Sigmoid colon (tissue), 7 donors: Measurements from ENCODE around the gene MAD1L1. TPM values are rescaled to one million over a fixed set of nuclear protein-coding genes. Genes with fewer than 3 reads are reported as not detected.

ENCODE experiments used
- DNase-seq: peaks from one replicate; pipeline ENCODE4 v3.0.0-alpha.2; 2019
- H3K27ac ChIP-seq, 4 donors: fragments of 200-600 bp; sonication (generic); one replicate each; pipeline ENCODE4 v1.5.1; 2016 to 2019; ENCODE audit warnings: mild to moderate bottlenecking in 1 of 4
- H3K27me3 ChIP-seq, 3 donors: fragments of 200-600 bp; sonication (generic); one replicate each; pipeline ENCODE4 v1.5.1; 2019; ENCODE audit warnings: mild to moderate bottlenecking in 1 of 3
- H3K36me3 ChIP-seq, 4 donors: fragments of 200-600 bp; sonication (generic); one replicate each; pipeline ENCODE4 v1.5.1; 2016 to 2019
- H3K4me1 ChIP-seq, 4 donors: fragments of 200-600 bp; sonication (generic); one replicate each; pipeline ENCODE4 v1.5.1; 2017 to 2019
- H3K4me3 ChIP-seq, 4 donors: fragments of 200-600 bp; sonication (generic); one replicate each; pipeline ENCODE4 v1.5.1; 2017 to 2019; ENCODE audit warnings: mild to moderate bottlenecking in 2 of 4, moderate library complexity in 1 of 4
- H3K9me3 ChIP-seq, 4 donors: fragments of 200-600 bp in 3 of 4; sonication (generic) in 3 of 4; one replicate each; pipeline versions ENCODE4 v1.5.1 to v1.6.1; 2013 to 2019
- CTCF ChIP-seq, 4 experiments: fragments of 450-650 bp in 3 of 4; fragments of 200-600 bp in 1 of 4; IDR thresholded peaks; one replicate each; pipeline ENCODE4 v1.5.1; 2016 to 2019; ENCODE audit warnings: antibody characterized with exemption in 4 of 4, mild to moderate bottlenecking in 3 of 4, moderate library complexity in 2 of 4
- EP300 ChIP-seq, 4 donors: sonication (generic); formaldehyde crosslinking; IDR thresholded peaks; one replicate each; pipeline ENCODE4 v1.6.1; 2017; ENCODE audit warnings: antibody characterized with exemption in 4 of 4
- POLR2A ChIP-seq, 2 donors: fragments of 450-650 bp; IDR thresholded peaks; one replicate each; pipeline ENCODE4 v1.6.1; 2016; ENCODE audit warnings: antibody characterized with exemption in 2 of 2, mild to moderate bottlenecking in 2 of 2, moderate library complexity in 2 of 2
- POLR2AphosphoS5 ChIP-seq, 4 donors: sonication (generic); formaldehyde crosslinking; IDR thresholded peaks; one replicate each; pipeline ENCODE4 v1.6.1; 2017; ENCODE audit warnings: antibody characterized with exemption in 4 of 4
- WGBS, 2 donors: extraction: QIAGEN DNeasy Blood & Tissue Kit; methylation state at CpG; one replicate each; pipeline ENCODE4 v1.1.7; 2013; 5-methylcytosine and 5-hydroxymethylcytosine counted together
- intact Hi-C: fragments of 100-400 bp; cut with DNase I; formaldehyde crosslinking; loops from one replicate; pipeline ENCODE4 v1.15.1; 2023
- polyA plus RNA-seq, 3 donors: library from polyadenylated mRNA; stranded (reverse); fragments of 200-250 nt; gene quantifications; one replicate each; pipeline ENCODE4 v1.2.3, GENCODE V29; 2013
- total RNA-seq, 4 donors: library from RNA; depleted of rRNA; stranded (reverse); fragments of >200 nt; gene quantifications; one replicate each; pipeline ENCODE4 v1.1.0, GENCODE V29; 2016
- donor health status: healthy with polysubstance abuse.
- donor health status: Bipolar disorder and iron deficiency.
- donor health status: healthy.

Gene MAD1L1
- total and polyA plus RNA-seq, 7 donors, result 10.2 to 38.4 (median 20.6) TPM

- Histone ChIP-seq H3K27ac (no peak overlapping the region), H3K27me3 (no peaks in the 10 kb centered on the region), H3K36me3 (no peaks in the 10 kb centered on the region), H3K4me1 (no peaks in the 10 kb centered on the region), H3K9me3 (no peaks in the 10 kb centered on the region), H3K4me3 (no peak overlapping the region)
- DNase-seq, result peak; percentile 55
- intact Hi-C loops, result no loop called here
- 93 to 94% methylated on average over 26 of the region's 26 CpGs for WGBS, 2 donors
- TF ChIP-seq POLR2AphosphoS5 (IDR thresholded peaks at IDR 0.05) (no peak), CTCF (IDR thresholded peaks at IDR 0.05) (no peak), EP300 (IDR thresholded peaks at IDR 0.05) (no peak), POLR2A (IDR thresholded peaks at IDR 0.05) (no peak)
Measured at GRCh38 chr7:1851721-1852516, 380.8 kb downstream of the MAD1L1 start.

DNA sequence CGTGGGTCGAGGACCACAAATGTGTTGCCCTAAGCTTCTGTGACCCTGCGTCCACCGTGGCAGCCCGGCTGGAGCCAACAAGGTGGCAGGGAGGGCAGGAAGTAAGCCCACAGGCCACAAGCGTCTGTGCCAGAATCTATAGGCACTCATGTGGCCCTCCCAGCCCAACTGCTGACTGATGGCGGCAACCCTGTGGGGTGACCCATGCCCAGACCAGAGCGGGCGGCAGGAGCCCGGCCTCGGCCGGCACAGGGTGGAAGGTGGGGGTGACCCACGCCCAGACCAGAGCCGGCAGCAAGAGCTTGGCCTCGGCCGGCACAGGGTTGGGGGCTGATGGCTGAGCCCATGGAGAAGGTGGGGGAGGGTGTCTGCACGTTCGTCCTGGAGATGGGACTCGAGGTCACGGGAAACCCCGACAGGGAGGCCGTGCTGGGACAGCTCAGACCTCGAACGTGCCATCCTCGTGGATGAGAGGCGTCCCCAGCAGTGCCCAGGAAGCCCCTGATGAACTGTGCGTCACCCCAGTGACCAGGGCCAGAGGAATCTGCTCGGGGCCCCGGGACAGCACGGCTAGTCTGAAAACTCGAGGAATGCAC, 381.7 kb downstream of the MAD1L1 start:
- Histone ChIP-seq H3K27ac (no peak overlapping the region), H3K4me3 (no peak overlapping the region), H3K4me1 (no peaks in the 10 kb centered on the region), H3K36me3 (no peaks in the 10 kb centered on the region), H3K27me3 (no peaks in the 10 kb centered on the region), H3K9me3 (no peaks in the 10 kb centered on the region)
- intact Hi-C loops, result no loop called here
- WGBS, 2 donors, result 92 to 93% methylated on average over 31 of the region's 31 CpGs
- TF ChIP-seq EP300 (IDR thresholded peaks at IDR 0.05) (no peak), POLR2AphosphoS5 (IDR thresholded peaks at IDR 0.05) (no peak), POLR2A (IDR thresholded peaks at IDR 0.05) (no peak), CTCF (IDR thresholded peaks at IDR 0.05) (no peak)
- peak; percentile 56 for DNase-seq

DNA sequence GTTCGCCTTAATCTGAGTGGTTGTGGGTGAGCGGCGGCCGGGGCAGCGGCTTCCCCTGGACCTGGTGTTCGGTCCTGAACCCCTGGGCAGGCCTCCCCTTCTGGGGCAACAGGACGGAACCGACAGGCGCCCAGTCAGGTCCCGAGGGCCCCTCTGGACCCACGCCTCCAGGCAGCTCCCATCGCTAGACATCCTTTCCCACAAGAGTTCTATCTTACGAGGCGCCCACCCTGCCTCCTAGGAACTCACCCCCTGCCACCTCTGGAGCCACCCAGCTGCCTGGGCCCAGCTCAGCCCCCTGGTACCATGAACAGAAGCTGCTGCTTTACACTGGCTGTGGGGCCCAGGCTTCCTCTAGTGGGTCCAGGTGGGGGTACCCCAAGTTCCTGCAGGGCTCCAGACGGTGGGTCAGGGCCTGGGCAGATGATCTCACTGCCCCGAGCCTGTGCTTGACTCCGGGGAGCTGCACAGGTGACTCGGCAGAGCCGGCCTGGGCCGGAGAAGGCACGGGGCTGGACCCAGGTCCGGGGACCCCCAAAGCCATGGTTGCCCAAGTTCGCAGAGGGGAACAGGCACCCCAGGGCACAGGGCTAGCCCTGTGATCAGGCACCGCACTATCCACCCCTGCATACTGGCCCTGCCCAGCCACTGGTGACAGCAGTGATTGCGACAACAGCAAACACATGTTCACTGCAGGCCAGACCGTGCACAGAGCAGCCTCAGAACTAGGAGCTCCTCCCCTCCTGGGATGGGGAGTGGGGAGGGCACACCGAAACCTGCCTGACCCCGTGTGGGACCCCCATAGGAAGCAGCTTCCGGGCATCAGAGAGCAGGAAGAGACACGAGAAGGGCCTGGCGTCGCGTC, 382.4 kb downstream of the MAD1L1 start:
- H3K4me1 ChIP-seq, result no peaks in the 10 kb centered on the region
- H3K27me3 ChIP-seq, result no peaks in the 10 kb centered on the region
- DNase-seq, result peak; percentile 58
- intact Hi-C loops, result no loop called here
- TF ChIP-seq POLR2A (IDR thresholded peaks at IDR 0.05), result no peak
- no peak for TF ChIP-seq POLR2AphosphoS5 (IDR thresholded peaks at IDR 0.05)
- no peak for TF ChIP-seq CTCF (IDR thresholded peaks at IDR 0.05)
- TF ChIP-seq EP300 (IDR thresholded peaks at IDR 0.05), result no peak
- no peaks in the 10 kb centered on the region for H3K9me3 ChIP-seq
- H3K27ac ChIP-seq, result no peak overlapping the region
- H3K36me3 ChIP-seq, result no peaks in the 10 kb centered on the region
- 94 to 95% methylated on average over 33 of the region's 33 CpGs for WGBS, 2 donors
- H3K4me3 ChIP-seq, result no peak overlapping the region

GRCh38 chr7:1849351-1850041, 383.2 kb downstream of the MAD1L1 start:
- no peaks in the 10 kb centered on the region for H3K4me1 ChIP-seq
- H3K4me3 ChIP-seq, result no peak overlapping the region
- intact Hi-C loops, result no loop called here
- no peak overlapping the region for H3K27ac ChIP-seq
- H3K9me3 ChIP-seq, result no peaks in the 10 kb centered on the region
- H3K36me3 ChIP-seq, result no peaks in the 10 kb centered on the region
- no peak for TF ChIP-seq EP300 (IDR thresholded peaks at IDR 0.05)
- no peak for TF ChIP-seq POLR2AphosphoS5 (IDR thresholded peaks at IDR 0.05)
- TF ChIP-seq CTCF (IDR thresholded peaks at IDR 0.05), result no peak
- no peak for TF ChIP-seq POLR2A (IDR thresholded peaks at IDR 0.05)
- WGBS, 2 donors, result 89 to 92% methylated on average over 35 of the region's 35 CpGs
- H3K27me3 ChIP-seq, result no peaks in the 10 kb centered on the region
- peak; percentile 60 for DNase-seq
